ES-I3 (cell line): ENCODE data around the gene VGLL4.
A peak's percentile ranks its signal among the peaks of the same experiment; 100 is the strongest.
"Not testable (repeated sequence)": the region's sequence is repeated elsewhere in the genome, so short reads cannot be mapped to it uniquely, and the experiment has no call there.

Experiments
- H3K36me3 ChIP-seq: 2 replicates; pipeline ENCODE4 v1.6.1; 2013; ENCODE audit warnings: mild to moderate bottlenecking, low read length, control low read depth, moderate library complexity; ENCODE audit not compliant: insufficient read depth
- H3K4me1 ChIP-seq: 2 replicates; pipeline ENCODE4 v1.6.1; 2013; ENCODE audit warnings: mild to moderate bottlenecking, control low read depth, low read length; ENCODE audit not compliant: insufficient read depth
- H3K9ac ChIP-seq: 2 replicates; pipeline ENCODE4 v1.6.1; 2013; ENCODE audit warnings: low read depth, mild to moderate bottlenecking, low read length, moderate library complexity
- H3K9me3 ChIP-seq: 2 replicates; pipeline ENCODE4 v1.6.1; 2013; ENCODE audit warnings: mild to moderate bottlenecking, low read length, moderate library complexity; ENCODE audit not compliant: control insufficient read depth, insufficient read depth

The VGLL4 gene

GRCh38 chr3:11583638-11584046 lies 60.1 kb downstream of the VGLL4 start:
- Histone ChIP-seq H3K36me3 (no peaks in the 10 kb centered on the region), H3K4me1 (peaks cover 28% of the 10 kb centered on the region)

GRCh38 chr3:11583235-11583634 lies 60.5 kb downstream of the VGLL4 start:
- H3K4me1 ChIP-seq: peaks cover 24% of the 10 kb centered on the region
- H3K36me3 ChIP-seq: no peaks in the 10 kb centered on the region
- H3K9ac ChIP-seq: no peak overlapping the region; the same call in 1 of the 2 replicates
- H3K9me3 ChIP-seq: no peaks in the 10 kb centered on the region

More at GRCh38 chr3:11583638-11584046, 60.1 kb downstream of the VGLL4 start:
- no peak overlapping the region for H3K9ac ChIP-seq
- H3K9me3 ChIP-seq: no peaks in the 10 kb centered on the region

- Histone ChIP-seq H3K36me3 (no peaks in the 10 kb centered on the region), H3K9me3 (no peaks in the 10 kb centered on the region), H3K4me1 (peaks cover 23% of the 10 kb centered on the region), H3K9ac (peak overlapping the region; percentile 46)
Measured at GRCh38 chr3:11582191-11582968, 61.3 kb downstream of the VGLL4 start.

GRCh38 chr3:11581237-11582190 lies 62.2 kb downstream of the VGLL4 start:
- H3K36me3 ChIP-seq: no peaks in the 10 kb centered on the region
- H3K4me1 ChIP-seq: peaks cover 23% of the 10 kb centered on the region
- peak overlapping the region; percentile 46 for H3K9ac ChIP-seq

GRCh38 chr3:11580645-11581044 lies 63.1 kb downstream of the VGLL4 start:
- no peaks in the 10 kb centered on the region for H3K36me3 ChIP-seq
- H3K4me1 ChIP-seq: peaks cover 23% of the 10 kb centered on the region
- H3K9ac ChIP-seq: no peak overlapping the region
- H3K9me3 ChIP-seq: no peaks in the 10 kb centered on the region

More at GRCh38 chr3:11581237-11582190, 62.2 kb downstream of the VGLL4 start:
- no peaks in the 10 kb centered on the region for H3K9me3 ChIP-seq

- Histone ChIP-seq H3K36me3 (peaks cover 2% of the 10 kb centered on the region; the same call in 1 of the 2 replicates), H3K4me1 (peaks cover 16% of the 10 kb centered on the region), H3K9me3 (no peaks in the 10 kb centered on the region), H3K9ac (no peak overlapping the region)
Measured at GRCh38 chr3:11578169-11578568, 65.5 kb downstream of the VGLL4 start.

GRCh38 chr3:11576453-11576852 lies 67.3 kb downstream of the VGLL4 start:
- Histone ChIP-seq H3K9ac (no peak overlapping the region), H3K9me3 (no peaks in the 10 kb centered on the region), H3K36me3 (peaks cover 2% of the 10 kb centered on the region; the same call in 1 of the 2 replicates), H3K4me1 (peaks cover 3% of the 10 kb centered on the region)

GRCh38 chr3:11575677-11576076 lies 68.0 kb downstream of the VGLL4 start:
- no peaks in the 10 kb centered on the region for H3K9me3 ChIP-seq
- peaks cover 2% of the 10 kb centered on the region; the same call in 1 of the 2 replicates for H3K36me3 ChIP-seq
- H3K4me1 ChIP-seq: no peaks in the 10 kb centered on the region; the same call in 1 of the 2 replicates
- H3K9ac ChIP-seq: no peak overlapping the region

- Histone ChIP-seq H3K9me3 (no peaks in the 10 kb centered on the region), H3K9ac (no peak overlapping the region), H3K36me3 (peaks cover 2% of the 10 kb centered on the region; the same call in 1 of the 2 replicates), H3K4me1 (no peaks in the 10 kb centered on the region; the same call in 1 of the 2 replicates)
Measured at GRCh38 chr3:11574981-11575669, 68.6 kb downstream of the VGLL4 start.

GRCh38 chr3:11572660-11573059 lies 71.1 kb downstream of the VGLL4 start:
- not testable (repeated sequence) for H3K36me3 ChIP-seq, H3K4me1 ChIP-seq

GRCh38 chr3:11570789-11571495 lies 72.8 kb downstream of the VGLL4 start:
- Histone ChIP-seq H3K9ac (no peak overlapping the region), H3K9me3 (no peaks in the 10 kb centered on the region), H3K36me3 (peaks cover 2% of the 10 kb centered on the region), H3K4me1 (no peaks in the 10 kb centered on the region; the same call in 1 of the 2 replicates)

More at GRCh38 chr3:11572660-11573059, 71.1 kb downstream of the VGLL4 start:
- H3K9me3 ChIP-seq, H3K9ac ChIP-seq: not testable (repeated sequence)

GRCh38 chr3:11570251-11570650 lies 73.5 kb downstream of the VGLL4 start:
- Histone ChIP-seq H3K36me3 (peaks cover 2% of the 10 kb centered on the region), H3K9ac (no peak overlapping the region), H3K9me3 (no peaks in the 10 kb centered on the region)

GRCh38 chr3:11569156-11569741 lies 74.5 kb downstream of the VGLL4 start:
- no peaks in the 10 kb centered on the region; the same call in 1 of the 2 replicates for H3K4me1 ChIP-seq
- H3K36me3 ChIP-seq: peaks cover under 1% of the 10 kb centered on the region
- H3K9me3 ChIP-seq: no peaks in the 10 kb centered on the region
- H3K9ac ChIP-seq: no peak overlapping the region

More at GRCh38 chr3:11570251-11570650, 73.5 kb downstream of the VGLL4 start:
- no peaks in the 10 kb centered on the region; the same call in 1 of the 2 replicates for H3K4me1 ChIP-seq
